Astrocyte of the spinal cord (primary cell): ENCODE results near the gene ARID1A.

Experiments
- DNase-seq: peaks from one replicate; pipeline ENCODE4 v3.0.0; 2011; ENCODE audit warnings: low read depth, low spot score
- H3K4me3 ChIP-seq: 2 replicates; pipeline ENCODE4 v1.5.1; 2011; ENCODE audit warnings: low read depth, mild to moderate bottlenecking, low read length, moderate library complexity
- in situ Hi-C: cut with HindIII; loops from 2 replicates; pipeline ENCODE4 v1.10.0; 2017; ENCODE audit warnings: low sequenced_read_pairs
- TF ChIP-seq, protein P1 (sequence below): IDR thresholded peaks from 2 replicates; pipeline ENCODE4 v1.5.1; 2012; ENCODE audit warnings: low read depth, mild to moderate bottlenecking, low read length, inconsistent platforms

Gene ARID1A

DNA sequence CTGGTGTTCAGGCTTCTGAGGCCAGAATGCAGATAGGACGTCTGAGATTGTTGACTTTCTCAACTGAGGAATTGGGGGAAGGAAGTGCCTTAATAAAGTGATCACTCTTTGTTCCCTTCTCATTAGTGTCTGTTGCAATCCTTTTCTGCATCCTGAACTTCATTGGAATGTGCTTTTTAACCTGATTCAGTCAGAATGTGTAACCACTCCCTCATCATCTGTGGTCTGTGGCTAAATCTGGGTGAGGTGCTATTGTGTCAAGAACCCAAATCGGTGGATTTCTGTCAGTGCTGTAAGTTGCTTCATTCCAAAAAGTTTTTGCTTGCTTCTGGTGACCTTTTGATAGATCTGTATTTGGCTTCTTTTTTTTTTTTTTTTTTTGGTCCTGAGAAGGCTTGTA lies 38.2 kb downstream of the ARID1A start:
- in situ Hi-C loops: no loop called here

DNA sequence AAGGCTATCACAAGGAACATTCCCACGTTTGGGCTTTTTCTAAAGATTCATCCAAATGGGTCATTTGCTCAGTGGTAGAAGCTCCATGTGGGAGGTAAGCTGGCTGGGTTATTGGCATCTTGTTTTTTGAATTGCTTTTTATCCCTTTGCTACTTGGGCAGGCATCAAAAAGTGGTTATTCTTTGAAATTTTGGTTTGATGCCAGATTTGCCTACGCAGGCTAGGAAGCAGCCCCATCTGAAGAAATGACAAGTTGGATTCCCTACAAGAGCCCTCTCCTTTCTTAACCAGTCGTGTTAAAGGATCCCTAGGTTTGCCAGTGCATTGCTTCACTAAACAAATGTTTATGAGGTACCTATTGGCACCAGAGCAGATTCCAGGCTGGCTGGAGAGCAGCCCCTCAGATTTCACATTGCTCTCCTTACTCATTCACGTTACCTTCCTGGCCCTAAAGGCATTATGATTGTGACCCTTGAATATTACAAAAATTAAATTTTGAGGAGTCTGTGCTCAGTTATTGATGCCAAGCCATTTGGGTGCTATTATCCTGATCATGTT lies 38.8 kb downstream of the ARID1A start:
- H3K4me3 ChIP-seq: no peak overlapping the region
- no peak for DNase-seq
- TF ChIP-seq, protein P1, sequence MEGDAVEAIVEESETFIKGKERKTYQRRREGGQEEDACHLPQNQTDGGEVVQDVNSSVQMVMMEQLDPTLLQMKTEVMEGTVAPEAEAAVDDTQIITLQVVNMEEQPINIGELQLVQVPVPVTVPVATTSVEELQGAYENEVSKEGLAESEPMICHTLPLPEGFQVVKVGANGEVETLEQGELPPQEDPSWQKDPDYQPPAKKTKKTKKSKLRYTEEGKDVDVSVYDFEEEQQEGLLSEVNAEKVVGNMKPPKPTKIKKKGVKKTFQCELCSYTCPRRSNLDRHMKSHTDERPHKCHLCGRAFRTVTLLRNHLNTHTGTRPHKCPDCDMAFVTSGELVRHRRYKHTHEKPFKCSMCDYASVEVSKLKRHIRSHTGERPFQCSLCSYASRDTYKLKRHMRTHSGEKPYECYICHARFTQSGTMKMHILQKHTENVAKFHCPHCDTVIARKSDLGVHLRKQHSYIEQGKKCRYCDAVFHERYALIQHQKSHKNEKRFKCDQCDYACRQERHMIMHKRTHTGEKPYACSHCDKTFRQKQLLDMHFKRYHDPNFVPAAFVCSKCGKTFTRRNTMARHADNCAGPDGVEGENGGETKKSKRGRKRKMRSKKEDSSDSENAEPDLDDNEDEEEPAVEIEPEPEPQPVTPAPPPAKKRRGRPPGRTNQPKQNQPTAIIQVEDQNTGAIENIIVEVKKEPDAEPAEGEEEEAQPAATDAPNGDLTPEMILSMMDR: no peak
- in situ Hi-C loops: no loop called here

More for the DNA sequence above, 38.2 kb downstream of the ARID1A start:
- peak; percentile 75 for DNase-seq
- no peak overlapping the region for H3K4me3 ChIP-seq
- TF ChIP-seq, protein P1: no peak

DNA sequence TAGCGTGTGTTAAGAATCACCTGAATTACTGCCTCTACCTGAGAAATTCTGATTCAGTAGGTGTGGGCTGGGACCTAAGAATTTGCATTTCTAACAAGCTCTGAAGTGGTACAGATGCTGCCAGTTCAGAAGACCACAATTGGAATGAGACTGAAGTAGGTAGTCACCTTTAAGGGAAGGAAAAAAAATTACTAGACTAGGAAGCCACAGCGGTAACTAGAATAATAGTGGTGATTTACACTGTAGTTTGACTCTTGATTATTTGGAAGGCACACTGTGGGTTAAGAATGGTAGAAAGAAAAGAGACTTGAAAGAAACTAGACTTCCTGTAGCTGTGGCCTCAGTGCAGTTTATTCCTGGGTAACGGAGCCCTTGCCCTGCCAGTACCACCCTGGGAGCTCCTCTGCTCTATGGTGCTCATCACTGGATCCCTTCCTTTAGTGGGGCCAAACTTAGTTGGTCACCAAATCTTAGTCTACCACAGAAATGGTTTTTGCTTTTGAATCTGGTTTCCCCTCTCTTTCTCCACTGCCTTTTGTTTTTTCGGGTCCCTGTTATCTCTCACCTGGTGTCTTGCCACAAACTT lies 43.6 kb downstream of the ARID1A start:
- in situ Hi-C loops: no loop called here
- TF ChIP-seq, protein P1: no peak
- no peak overlapping the region for H3K4me3 ChIP-seq
- no peak for DNase-seq

DNA sequence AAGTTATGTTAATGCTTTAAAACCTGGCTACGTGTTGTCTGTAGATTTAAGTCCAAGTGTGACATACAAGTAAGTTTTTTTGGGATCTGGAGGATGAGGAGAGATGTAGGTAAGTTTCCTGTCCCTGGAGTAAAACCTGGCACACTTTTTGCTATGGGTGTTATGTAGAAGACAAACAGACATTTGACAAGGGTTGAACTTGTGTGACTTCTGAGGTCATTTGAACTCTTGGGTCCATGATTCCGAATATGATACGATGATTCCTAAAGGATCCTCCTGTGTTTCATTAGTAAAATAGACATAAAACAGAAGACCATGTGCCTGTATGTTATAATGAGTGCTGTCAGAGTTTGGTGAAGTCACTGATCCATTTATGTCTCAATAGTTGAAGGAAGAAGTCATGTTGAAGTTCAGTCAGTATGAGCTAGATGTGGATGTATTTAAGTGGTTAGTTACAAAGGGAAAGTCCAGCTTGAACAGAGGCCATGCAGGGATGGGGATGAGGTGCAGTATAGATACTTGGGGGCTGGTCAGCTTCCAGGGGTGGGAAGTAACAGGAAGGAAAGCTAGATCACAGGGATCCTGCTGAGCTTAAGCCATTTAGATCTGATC lies 44.3 kb downstream of the ARID1A start:
- DNase-seq: no peak
- no peak overlapping the region for H3K4me3 ChIP-seq
- TF ChIP-seq, protein P1: no peak
- in situ Hi-C loops: no loop called here

DNA sequence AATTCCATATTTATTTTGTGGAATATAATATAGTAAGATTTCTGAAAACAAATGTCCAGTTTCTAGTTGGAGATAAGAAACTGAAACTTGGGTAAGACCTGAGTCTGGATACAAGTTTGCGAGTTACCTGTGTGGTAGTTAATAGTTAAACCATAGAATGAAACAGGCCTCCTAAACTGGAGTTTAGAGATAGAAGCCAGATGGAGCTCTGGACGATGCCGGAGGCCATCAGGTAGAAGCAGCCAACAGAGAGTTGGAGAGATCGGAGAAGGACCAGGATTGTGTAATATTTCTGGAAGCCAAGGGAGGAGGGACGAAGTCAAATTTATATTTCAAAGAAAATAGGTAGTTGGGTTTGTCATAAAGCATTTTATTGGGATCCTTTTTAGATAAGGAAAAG lies 45.1 kb downstream of the ARID1A start:
- H3K4me3 ChIP-seq: no peak overlapping the region
- TF ChIP-seq, protein P1: no peak
- in situ Hi-C loops: no loop called here
- DNase-seq: no peak

DNA sequence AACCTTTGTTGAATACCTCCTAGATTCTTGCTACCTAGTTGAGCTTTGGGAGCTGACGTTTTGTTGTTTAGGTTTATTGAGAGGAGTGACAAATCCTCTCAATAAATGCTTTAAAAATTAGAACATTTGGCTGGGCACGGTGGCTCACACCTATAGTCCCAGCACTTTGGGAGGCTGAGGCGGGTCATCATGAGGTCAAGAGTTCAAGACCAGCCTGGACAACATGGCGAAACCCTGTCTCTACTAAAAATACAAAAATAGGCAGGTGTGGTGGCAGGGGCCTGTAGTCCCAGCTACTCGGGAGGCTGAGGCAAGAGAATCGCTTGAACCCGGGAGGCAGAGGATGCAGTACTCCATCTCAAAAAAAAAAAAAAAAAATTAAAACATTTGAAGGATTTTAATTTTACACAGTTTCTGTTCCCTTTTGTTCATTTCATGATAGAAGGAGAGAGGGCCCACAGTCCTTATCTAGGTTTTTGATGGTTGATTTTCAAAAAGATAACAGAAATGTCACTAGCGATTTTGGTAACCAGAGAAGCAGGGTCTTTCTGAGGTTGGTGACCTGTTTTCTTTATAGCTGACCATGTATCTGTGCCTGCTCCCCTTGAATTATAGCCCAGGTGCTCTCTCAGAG lies 47.7 kb downstream of the ARID1A start:
- TF ChIP-seq, protein P1: no peak

More for the DNA sequence above, 47.7 kb downstream of the ARID1A start:
- no peak for DNase-seq
- in situ Hi-C loops: no loop called here
- H3K4me3 ChIP-seq: no peak overlapping the region
